Left cardiac atrium (tissue), 4 donors: ENCODE measurements around the gene LIF. TPM values are rescaled to one million over a fixed set of nuclear protein-coding genes. Genes with fewer than 3 reads are reported as not detected.

Experiments
- ATAC-seq, 2 donors: fragments of 200-7000 bp; cut with Tn5 transposase; one replicate each; pipeline ENCODE4 v1.9.1; 2020; ENCODE audit warnings: mild to moderate bottlenecking in 2 of 2, moderate library complexity in 2 of 2
- DNase-seq: peaks from one replicate; pipeline ENCODE4 v3.0.0-alpha.2; 2020
- intact Hi-C, 2 donors: fragments of 100-400 bp; cut with DNase I; formaldehyde crosslinking; loops; one replicate each; pipeline versions ENCODE4 v1.14.1 to v1.15.1; 2022 to 2023
- total RNA-seq, 2 donors: library from RNA; stranded (reverse); fragmentation: NEBNext Ultra II Directional; extraction: Animal tissue kit (Norgen Biotek cat#: 25700); gene quantifications; one replicate each; pipeline ENCODE4 v1.2.1, GENCODE V29; 2021
- donor health status: DM: no; HTN: yes; CAD: no.
- donor health status: DM: no; HTN: yes; CAD: no; lungs with severe emphysema.
- donor health status: DM: yes; HTN: yes; CAD: no.
- donor health status: Dilated cardiomyopathy.

Gene LIF
- total RNA-seq, 2 donors from 2014 or later: 0.94 to 7.0 TPM

DNA sequence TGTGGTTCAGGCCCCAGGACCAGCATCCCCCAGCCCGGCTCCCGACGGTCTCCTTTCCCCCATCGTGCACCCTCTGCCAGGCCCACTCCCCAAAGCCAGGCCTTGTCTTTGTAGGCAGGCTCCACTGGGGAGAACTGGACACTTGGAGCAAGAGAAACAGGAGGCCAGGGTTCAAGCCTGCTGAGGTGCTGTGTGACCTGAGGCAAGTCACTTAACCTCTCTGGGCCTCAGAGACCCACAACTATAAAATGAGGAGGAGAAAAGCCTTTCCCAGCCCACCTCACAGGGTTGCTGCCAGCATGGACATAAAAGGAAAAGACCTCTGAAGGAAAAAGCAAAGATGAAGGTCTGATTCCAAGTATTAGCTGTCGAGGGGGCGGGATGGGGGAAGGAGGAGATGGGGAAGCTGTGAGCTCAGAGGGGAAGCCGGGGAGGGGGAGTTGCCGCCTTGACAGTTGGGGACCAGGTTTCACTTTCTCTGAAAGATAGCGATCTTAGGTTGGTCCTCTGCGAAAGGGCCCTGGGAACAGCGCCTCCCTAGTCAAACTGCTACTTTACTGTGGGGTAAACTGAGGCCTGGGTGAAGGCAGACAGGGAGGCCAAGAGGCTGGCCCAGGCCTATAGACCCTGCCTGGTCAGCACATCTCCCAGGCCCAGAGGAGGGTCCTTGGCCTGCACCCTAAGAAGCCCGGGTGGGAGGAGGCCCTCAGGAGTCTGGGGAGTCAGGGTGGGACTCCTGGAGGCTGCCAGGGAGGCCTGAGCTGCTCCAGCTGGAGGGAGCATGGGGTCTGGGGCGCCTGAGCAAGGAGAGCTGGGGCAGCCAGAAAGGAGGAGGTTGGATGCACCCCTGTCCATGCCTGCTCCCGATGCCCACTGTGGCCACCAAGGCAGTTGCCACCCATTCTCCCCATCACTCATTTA, 21.1 kb upstream of the LIF start:
- intact Hi-C loops: loop anchor here in 1 of 2 donors (10.0 kb wide), 1 partner anchor 217 kb away; no protein-coding TSS in a partner anchor
- no peak for DNase-seq
- ATAC-seq: peak in 1 of 2 donors; percentile 34

DNA sequence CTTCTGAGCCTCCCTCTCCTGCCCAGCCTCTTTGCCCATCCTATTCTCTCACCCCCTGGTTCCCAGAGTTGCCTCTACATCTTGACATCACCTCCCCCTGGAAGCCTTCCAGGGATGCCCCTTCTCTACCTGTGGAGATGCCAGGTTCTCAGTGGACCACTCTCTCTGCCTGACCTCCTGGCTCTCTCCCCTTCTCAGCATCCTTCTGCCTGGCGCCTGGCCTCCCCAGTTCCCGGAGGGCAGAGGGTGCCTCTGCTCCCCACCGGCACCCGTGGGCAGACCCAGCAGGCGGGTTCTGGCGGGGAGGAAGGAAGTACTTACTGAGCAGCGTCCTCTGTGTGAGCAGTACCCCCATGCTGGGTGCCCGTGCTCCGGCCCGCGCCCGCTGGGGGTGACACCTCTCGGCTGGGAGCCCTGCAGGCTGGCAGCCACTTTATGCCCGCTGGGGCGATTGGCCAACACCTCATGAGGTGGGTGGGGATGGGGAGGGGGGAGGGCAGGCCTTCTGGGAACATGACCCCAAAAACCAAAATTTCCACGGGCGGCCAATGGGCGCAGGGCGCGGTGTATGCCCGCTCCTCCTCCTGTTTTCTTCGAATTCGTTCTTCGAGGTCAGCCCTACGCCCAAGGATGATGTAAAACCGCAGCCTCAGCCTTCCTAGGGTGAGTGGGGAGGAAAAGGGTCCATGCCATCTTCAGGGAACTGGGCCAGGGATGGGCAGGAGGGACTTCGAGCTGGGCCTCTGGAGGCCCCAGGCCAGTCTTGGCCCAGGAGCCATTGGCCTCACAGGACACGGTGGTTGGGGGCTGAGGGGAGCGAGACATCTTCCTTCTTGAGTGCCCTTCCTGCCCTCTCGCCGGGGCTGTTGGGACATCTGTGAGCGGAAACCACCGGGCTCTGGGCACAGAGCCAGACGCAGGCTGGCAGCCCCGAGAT, 20.2 kb upstream of the LIF start, which contains the start of gene OSM:
Gene OSM, minus strand, starts transcription at position 407 of the 937 bp plus-strand sequence. Its CDS starts 52 bp downstream, at position 355.
- ATAC-seq: peak; percentile 35
- intact Hi-C loops: loop anchor here in 1 of 2 donors (10.0 kb wide), 1 partner anchor 218 kb away; no protein-coding TSS in a partner anchor

DNA sequence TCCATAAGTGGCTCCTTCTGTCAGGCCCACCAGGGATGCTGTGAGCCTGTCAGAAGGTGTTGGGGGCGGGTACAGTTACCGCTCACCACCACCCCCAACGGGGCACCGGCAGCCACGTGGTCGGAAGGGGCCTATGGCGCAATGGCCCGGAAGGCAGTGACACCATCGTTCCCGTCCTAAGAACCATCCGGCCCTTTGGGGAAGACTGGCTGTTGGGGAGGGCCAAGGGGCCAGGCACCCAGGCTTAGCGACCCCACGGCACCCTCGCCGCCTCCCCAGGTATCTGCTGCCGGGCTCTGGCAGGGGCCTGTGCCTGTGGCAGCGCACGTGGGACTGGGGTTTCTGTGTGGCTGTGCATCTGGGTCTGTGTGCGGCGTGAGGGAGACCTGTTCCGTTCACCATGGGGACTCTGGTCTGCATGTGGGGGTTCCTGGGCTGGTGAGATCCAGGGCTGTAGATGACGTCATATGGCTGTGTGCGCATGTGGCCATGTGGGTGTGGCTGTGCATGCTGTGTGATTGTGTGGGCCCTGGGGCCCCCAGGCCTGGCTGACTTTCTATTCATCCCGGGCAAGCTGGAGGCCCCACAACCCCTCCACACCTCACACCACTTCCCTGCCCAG, 19.4 kb upstream of the LIF start:
- DNase-seq: peak; percentile 59
- intact Hi-C loops: loop anchor here in 1 of 2 donors (10.0 kb wide), 1 partner anchor 219 kb away; no protein-coding TSS in a partner anchor
- peak; percentile 43 to 60 for ATAC-seq

More for the DNA sequence above, 20.2 kb upstream of the LIF start, which contains the start of gene OSM:
- peak; percentile 72 for DNase-seq

DNA sequence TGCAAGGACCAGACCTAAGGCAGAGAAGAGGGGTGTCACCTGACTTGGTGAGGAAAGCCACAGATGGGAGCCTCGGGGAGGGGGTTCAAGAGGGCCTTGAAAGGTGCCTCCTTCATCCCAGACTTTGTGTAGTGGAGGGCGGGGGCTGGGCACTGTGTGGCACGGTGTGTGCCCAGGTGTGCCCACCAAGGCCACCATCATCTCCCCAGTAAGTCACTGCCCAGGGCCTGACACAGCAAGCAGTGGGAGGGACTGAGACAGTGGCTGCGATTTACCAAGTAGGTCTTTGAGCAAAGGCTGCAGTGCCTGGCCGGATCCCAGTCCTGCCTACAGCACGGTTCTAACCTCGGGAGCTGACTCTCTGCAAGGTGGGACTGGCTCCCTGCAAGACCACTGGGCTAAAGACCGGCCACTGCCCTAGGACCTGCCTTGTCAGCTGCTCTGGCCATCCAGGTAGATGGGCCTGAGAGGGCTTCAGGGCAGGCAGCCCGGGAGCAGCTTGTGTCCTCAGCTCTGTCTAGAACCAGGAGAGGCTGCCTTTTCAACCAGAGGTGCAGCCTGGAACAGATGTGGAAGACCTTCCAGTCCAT, 18.7 kb upstream of the LIF start:
- ATAC-seq: no peak
- intact Hi-C loops: loop anchor here in 1 of 2 donors (10.0 kb wide), 1 partner anchor 220 kb away; no protein-coding TSS in a partner anchor
- DNase-seq: no peak

DNA sequence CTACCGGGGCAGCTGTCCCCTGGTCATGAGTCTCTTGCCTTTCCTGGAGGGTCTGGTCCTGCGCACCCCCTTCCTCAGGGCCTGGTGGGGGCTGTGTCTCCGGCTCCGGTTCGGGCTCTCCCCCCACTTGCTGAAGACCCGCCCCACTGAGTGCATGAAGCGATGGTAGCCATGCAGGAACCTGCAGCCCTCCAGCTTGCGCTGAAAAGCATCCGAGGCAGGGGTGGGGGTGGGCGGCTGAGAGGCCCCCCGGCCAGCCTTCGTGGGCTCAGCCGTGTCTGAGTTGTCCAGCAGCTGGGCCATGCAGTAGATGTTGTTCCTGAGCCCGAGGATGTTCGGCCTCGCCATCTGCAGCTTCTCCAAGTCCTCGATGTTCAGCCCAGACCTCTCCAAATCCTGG, 17.3 kb upstream of the LIF start:
- intact Hi-C loops: loop anchor here (1.0 to 10.0 kb wide), 3 partner anchors 123 to 221 kb away; partner anchors contain the start of gene RNF215 (in 1 of the 2)
- ATAC-seq (no peak), DNase-seq (no peak)

DNA sequence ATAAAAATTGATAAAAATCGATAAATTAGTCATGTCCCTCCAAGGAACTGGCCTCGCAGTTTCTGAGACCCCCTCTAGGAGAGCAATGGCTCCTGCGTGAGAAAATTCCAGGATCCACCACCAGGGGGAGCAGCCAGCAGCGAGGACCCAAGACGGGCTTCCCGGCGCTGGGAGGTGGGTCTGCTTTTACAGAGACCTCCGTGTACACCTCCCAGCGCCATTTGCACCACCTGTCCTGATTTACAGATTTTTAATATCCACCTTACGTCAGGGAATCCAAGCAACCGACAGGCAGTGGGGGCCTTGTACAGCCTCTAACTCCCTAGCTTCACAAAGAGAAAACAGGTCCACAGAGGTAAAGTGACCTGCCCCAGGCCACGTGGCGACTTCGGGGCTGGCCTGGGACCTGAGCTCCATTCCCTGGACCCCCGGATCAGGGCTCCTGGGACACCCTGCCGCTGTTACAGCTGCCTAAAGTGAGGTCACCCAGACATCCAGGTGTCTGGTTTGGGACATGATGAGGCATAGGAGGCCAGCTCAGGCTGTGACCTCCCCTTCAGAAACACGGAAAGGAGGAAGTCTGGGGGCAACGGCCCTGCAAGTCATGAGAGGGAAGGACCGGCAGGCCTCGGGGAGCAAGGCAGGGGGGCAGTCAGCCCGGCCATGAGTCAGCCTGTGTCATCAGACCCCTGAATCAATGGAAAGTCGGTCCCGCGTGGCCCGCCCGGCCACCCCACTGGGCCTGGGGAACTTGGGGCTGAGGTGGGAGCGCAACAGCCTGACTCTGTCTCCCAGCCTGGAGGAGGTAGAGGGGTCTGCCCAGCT, 16.6 kb upstream of the LIF start:
- ATAC-seq: peak; percentile 47 to 55

DNA sequence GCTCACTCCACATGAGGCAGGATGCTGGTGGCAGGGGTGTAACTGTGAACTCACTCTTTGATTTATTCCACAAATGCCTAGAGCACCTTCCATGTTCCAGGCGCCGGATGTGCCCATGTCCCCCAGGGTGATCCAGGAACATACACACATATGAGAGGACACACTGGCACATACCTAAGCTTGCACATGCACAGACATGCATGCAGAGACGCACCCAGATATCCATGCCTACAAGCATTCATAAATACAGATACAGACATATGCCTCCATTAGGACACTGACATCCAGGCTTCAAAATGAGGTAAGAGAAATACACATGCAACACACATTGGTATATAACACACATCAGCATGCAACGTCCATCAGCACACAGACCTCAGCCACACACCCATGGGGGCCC, 15.6 kb upstream of the LIF start:
- DNase-seq: no peak
- intact Hi-C loops: loop anchor here (5.0 to 10.0 kb wide), 2 partner anchors 125 to 223 kb away; partner anchors contain the start of gene RNF215 (in 1 of the 2)
- no peak for ATAC-seq

More for the DNA sequence above, 16.6 kb upstream of the LIF start:
- intact Hi-C loops: loop anchor here (1.0 to 10.0 kb wide), 3 partner anchors 124 to 222 kb away; partner anchors contain the start of gene RNF215 (in 1 of the 2)
- DNase-seq: peak; percentile 84

DNA sequence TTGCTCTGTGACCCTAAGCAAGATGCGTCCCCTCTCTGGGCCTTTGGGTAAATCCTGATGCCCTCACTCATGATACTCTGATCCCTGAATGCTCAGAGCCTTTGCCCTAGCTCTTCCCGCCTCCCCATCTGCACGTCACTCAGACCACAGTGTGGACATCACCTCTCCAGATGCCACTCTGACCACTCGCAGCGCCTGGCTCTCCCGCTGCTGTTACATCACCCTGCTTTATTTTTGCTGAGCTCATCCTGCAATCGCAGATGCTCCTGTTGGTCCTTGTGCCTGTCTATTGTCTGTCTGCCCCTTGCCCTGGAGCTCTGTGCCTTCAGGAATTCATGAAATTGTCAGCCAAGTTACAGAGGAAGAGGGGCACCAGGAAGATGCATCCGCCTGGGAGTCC, 14.6 kb upstream of the LIF start:
- no peak for ATAC-seq
- intact Hi-C loops: loop anchor here (5.0 to 10.0 kb wide), 2 partner anchors 126 to 224 kb away; partner anchors contain the start of gene RNF215 (in 1 of the 2)
- no peak for DNase-seq

DNA sequence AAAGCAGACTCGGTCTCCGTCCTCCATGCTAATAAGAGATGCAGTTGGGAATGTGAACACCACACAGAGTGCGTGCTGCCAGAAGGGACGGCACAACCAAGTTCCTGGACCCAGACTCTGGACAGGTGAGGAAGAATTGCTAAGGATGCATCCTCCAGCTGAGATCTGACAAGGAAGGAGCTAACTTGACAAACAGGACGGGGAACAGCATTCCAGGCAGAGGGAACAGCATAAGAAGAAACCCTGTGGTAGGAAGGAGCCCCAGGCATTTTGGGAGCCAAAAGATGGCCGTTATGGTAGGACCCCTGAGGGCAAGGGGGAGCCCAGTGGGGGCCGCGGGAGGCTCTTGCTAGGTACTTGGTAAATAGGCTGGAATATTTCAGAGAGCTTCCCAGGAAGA, 14.1 kb upstream of the LIF start:
- DNase-seq (no peak), ATAC-seq (no peak)
- intact Hi-C loops: loop anchor here (5.0 to 10.0 kb wide), 2 partner anchors 127 to 224 kb away; partner anchors contain the start of gene RNF215 (in 1 of the 2)

DNA sequence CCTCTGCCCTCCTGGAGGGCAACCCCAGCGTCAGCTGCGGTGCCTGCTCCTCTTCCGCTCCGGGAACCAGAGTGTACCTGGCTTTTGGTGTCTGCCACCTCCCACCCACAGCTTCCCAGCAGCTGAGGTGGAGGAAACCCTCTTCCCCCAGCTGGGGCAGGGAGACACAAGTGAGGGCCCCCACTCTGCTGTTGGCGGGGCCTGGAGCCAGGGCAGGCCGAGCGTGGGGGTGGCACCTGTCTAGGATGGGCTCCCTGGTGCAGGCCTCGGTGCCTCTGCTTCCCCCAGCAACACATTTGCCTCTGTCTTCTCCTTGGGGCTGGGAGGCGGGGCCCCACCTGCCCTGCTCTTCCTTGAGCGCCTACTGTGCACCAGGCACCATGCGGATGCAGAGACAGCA, 13.7 kb upstream of the LIF start:
- intact Hi-C loops: loop anchor here (5.0 to 10.0 kb wide), 2 partner anchors 127 to 225 kb away; partner anchors contain the start of gene RNF215 (in 1 of the 2)
- DNase-seq (no peak), ATAC-seq (no peak)

DNA sequence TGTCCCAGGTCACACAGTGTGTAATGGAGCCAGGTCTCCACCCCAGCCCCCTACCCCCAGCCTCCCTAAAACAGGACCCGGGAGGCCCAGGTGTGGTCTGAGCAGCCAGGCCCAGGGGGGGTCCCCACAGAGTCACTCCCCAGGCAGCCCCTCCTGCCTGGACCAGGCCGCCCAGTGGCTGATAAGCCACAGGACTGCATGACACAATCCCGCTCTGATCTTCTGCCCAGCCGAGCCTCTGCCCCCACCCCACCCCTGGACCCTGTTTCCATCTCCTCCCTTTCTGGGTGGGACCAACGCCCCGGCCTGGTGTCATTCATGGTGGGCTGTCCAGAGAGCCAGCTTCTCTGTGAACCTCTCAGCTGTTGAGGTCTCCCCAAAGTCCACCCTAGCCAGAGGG, 7.8 kb upstream of the LIF start:
- DNase-seq (no peak), ATAC-seq (no peak)
- intact Hi-C loops: loop anchor here in 1 of 2 donors (2.0 kb wide), 1 partner anchor 146 kb away; no protein-coding TSS in a partner anchor

DNA sequence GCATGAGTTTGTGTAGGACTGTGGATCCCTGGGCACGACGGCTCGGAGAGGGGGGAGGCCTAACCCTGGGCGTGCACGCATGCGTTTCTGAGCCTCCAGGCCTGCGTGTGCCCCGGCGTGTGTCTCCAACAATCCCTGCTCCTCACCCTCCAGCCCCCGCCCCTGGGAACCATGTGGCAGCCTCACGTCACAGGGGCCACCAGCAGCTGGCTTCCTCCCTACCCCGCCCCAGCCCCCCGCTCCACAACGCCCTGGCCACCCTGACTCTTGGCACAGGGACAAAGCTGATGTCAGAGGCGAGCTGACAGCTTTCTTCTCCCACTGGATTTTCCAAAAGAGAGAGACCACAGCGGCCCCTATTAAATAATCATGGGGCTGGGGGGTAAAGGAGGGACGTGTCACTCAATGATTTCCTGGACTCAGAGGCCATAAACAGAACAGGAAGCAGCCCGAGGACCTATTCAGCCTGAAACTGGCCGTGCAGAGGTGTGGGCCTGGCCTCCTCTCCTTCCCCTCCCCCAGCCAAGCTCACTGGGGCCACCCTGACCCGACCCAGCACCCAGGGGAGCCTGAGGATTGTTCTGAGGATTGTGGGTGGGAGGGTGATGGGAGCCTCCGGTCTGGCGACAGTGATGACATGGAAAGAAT, 6.8 kb upstream of the LIF start:
- intact Hi-C loops: no loop called here
- ATAC-seq (peak; percentile 37 to 41), DNase-seq (peak; percentile 86)

DNA sequence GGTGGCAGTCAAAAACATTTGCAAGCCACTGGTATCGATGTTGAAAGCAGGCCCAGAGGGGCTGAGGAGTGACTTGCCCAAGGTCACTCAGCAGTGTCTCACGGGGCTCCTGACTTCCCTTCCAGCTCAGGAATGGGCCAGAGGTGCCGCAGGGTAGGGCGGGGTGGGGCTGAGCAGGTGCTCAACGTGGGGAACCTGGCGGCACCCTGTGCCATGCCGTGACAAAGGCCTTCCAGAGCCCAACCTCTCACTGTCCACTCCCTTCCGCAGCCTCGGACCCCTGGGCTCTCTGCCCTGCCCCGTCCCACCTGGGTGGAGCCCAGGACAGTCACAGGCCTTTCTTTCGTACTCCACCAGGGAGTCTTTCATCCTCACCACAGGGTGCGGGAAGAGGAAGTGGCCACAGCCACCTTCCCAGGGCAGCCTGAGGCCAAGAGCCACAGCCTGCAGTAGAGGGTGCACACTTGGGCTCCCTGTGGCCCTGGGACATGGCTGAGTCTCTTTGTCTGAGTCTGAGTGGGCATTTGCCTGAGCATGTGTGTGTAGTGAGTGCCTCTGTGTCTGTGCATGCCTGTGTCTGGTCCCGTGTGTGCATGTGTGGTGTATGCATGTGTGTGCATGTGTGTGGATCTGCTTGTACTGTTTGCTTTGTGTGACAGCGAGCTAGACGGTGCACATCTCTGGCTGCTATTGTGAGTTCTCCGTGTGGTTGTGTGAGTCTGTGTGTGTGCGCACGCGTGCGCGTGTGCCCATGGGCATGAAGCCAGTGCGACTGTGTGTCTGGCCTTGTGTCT, 6.0 kb upstream of the LIF start:
- ATAC-seq: no peak
- no peak for DNase-seq
- intact Hi-C loops: no loop called here

DNA sequence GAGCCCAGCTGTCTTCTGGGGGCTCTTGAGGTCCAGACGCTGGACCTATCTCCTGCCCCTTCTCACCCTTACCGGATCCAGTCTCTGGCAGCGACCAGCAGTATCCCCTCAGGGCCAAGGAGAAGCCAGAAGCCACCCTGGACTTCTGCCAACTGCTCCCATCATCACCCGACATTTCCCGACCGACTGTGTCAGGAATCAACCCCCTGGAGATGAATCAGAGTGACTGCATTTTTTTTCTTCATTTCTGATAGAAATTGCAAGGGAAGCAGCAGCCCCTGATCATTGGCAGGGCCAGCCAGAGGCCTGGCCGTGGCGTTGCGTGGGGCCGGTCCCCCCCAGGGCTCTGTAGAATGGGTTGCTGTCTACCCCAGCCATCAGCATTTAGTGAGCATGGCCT, 5.2 kb upstream of the LIF start:
- ATAC-seq: no peak
- DNase-seq: peak; percentile 66
- intact Hi-C loops: no loop called here

DNA sequence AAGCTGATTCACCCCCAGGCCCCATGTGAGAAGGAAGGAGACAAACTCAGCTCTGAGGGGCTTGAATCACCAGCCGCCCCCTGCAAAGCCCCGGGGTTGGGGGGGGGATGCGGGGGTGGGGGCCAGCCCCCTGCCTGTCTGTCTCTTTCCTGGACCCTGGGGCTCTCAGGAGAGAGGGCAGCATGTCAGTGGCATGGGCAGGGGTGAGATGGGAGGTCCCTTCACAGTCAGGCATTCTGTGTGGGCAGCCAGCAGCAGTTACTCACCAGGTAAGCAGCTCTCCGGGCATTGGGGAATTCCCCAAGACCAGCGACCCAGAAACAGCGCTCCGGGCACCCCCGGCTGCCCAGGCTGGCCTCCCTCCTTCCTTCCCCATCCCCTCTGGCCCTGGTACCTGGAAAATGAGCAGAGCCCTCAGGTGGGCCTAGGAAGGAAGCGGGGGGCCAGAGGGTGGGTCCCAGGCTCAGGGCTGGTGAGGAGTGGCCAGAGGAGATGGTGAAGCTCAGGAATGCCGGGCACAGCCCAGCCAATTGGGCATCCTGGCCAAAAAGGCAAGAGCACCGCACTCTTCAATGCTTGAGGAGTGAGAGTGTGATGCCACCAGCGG, 4.2 kb upstream of the LIF start:
- intact Hi-C loops: no loop called here
- DNase-seq (no peak), ATAC-seq (peak in 1 of 2 donors; percentile 47)
